Osteoblast (primary cell): Measurements from ENCODE around the gene NPAS4. TPM values are rescaled to one million over a fixed set of nuclear protein-coding genes. Genes with fewer than 3 reads are reported as not detected.

ENCODE experiments used
- DNase-seq: peaks from one replicate; pipeline ENCODE4 v3.0.0; 2011; ENCODE audit warnings: low spot score, mixed read lengths; ENCODE audit not compliant: insufficient read length; ENCODE audit errors: missing footprints
- H2AFZ ChIP-seq: 2 replicates; pipeline ENCODE4 v1.6.0; 2011; ENCODE audit warnings: mild to moderate bottlenecking, low read length
- H3K27ac ChIP-seq: 2 replicates; pipeline ENCODE4 v1.5.1; 2011; ENCODE audit warnings: mild to moderate bottlenecking, low read depth, low read length, moderate library complexity
- H3K27me3 ChIP-seq: 2 replicates; pipeline ENCODE4 v1.6.0; 2012; ENCODE audit warnings: mild to moderate bottlenecking, control low read depth, inconsistent platforms, low read length, moderate library complexity; ENCODE audit not compliant: insufficient read depth
- H3K36me3 ChIP-seq: 2 replicates; pipeline ENCODE4 v1.5.1; 2011; ENCODE audit warnings: mild to moderate bottlenecking, low read length, control low read depth, moderate library complexity; ENCODE audit not compliant: insufficient read depth
- H3K4me1 ChIP-seq: 2 replicates; pipeline ENCODE4 v1.5.1; 2011; ENCODE audit warnings: mild to moderate bottlenecking, low read length, control low read depth, moderate library complexity; ENCODE audit not compliant: insufficient read depth
- H3K4me2 ChIP-seq: 2 replicates; pipeline ENCODE4 v1.6.0; 2011; ENCODE audit warnings: mild to moderate bottlenecking, low read length; ENCODE audit not compliant: insufficient read depth
- H3K4me3 ChIP-seq: fragments of 200-600 bp; sonication (generic); 3 replicates; pipeline ENCODE4 v1.5.1; 2012; ENCODE audit warnings: mild to moderate bottlenecking, low read length, inconsistent platforms; ENCODE audit not compliant: insufficient read depth
- H3K79me2 ChIP-seq: 2 replicates; pipeline ENCODE4 v1.6.0; 2012; ENCODE audit warnings: mild to moderate bottlenecking, low read length, control low read depth, inconsistent platforms; ENCODE audit not compliant: insufficient read depth
- H3K9me3 ChIP-seq: 2 replicates; pipeline ENCODE4 v1.5.1; 2011; ENCODE audit warnings: low read depth, low read length, control low read depth
- H4K20me1 ChIP-seq: 2 replicates; pipeline ENCODE4 v1.6.0; 2012; ENCODE audit warnings: mild to moderate bottlenecking, low read length, control low read depth; ENCODE audit not compliant: insufficient read depth
- CTCF ChIP-seq: IDR thresholded peaks from 2 replicates; pipeline ENCODE4 v1.5.1; 2011; ENCODE audit warnings: mild to moderate bottlenecking, low read depth, low read length, moderate library complexity; ENCODE audit errors: extremely low read depth
- total RNA-seq: library from RNA; depleted of rRNA; stranded (reverse); fragments of >200 nt; gene quantifications from 2 replicates; pipeline ENCODE4 v1.2.3, GENCODE V29; 2012

NPAS4 gene
- total RNA-seq, 1 donor, result 0.36 TPM

- no peak for TF ChIP-seq CTCF
- peaks cover 33% of the 10 kb centered on the region for H3K27me3 ChIP-seq
- H3K4me2 ChIP-seq, result no peak overlapping the region
- no peaks in the 10 kb centered on the region for H3K4me1 ChIP-seq
- DNase-seq, result no peak
- H3K36me3 ChIP-seq, result no peaks in the 10 kb centered on the region
- H2AFZ ChIP-seq, result no peak overlapping the region
- H3K79me2 ChIP-seq, result no peaks in the 10 kb centered on the region
- no peak overlapping the region for H3K27ac ChIP-seq
- H3K9me3 ChIP-seq, result no peaks in the 10 kb centered on the region
- H4K20me1 ChIP-seq, result no peaks in the 10 kb centered on the region
- H3K4me3 ChIP-seq, result no peak overlapping the region
Observed at GRCh38 chr11:66407651-66408050, 13.2 kb upstream of the NPAS4 start.

- Histone ChIP-seq H4K20me1 (no peaks in the 10 kb centered on the region), H2AFZ (peak overlapping the region; percentile 56), H3K79me2 (no peaks in the 10 kb centered on the region), H3K36me3 (no peaks in the 10 kb centered on the region), H3K27me3 (peaks cover 23% of the 10 kb centered on the region), H3K4me1 (no peaks in the 10 kb centered on the region), H3K4me2 (peak overlapping the region; percentile 77), H3K9me3 (no peaks in the 10 kb centered on the region), H3K27ac (peak overlapping the region; percentile 54), H3K4me3 (peak overlapping the region; percentile 68)
- peak; percentile 100 for DNase-seq
- TF ChIP-seq CTCF, result peak; percentile 100
Observed at GRCh38 chr11:66408488-66409214, 12.2 kb upstream of the NPAS4 start.

- DNase-seq, result peak; percentile 83
- Histone ChIP-seq H2AFZ (no peak overlapping the region), H3K4me3 (peak overlapping the region; percentile 68), H3K9me3 (no peaks in the 10 kb centered on the region), H3K27me3 (peaks cover 18% of the 10 kb centered on the region), H3K79me2 (no peaks in the 10 kb centered on the region), H4K20me1 (no peaks in the 10 kb centered on the region), H3K27ac (no peak overlapping the region), H3K36me3 (no peaks in the 10 kb centered on the region), H3K4me2 (peak overlapping the region; percentile 27), H3K4me1 (no peaks in the 10 kb centered on the region)
- no peak for TF ChIP-seq CTCF
Observed at GRCh38 chr11:66409226-66409625, 11.6 kb upstream of the NPAS4 start.

GRCh38 chr11:66410191-66410590 is 10.6 kb upstream of the NPAS4 start:
- H3K4me3 ChIP-seq, result no peak overlapping the region
- H3K9me3 ChIP-seq, result no peaks in the 10 kb centered on the region
- no peaks in the 10 kb centered on the region for H3K4me1 ChIP-seq
- no peak for DNase-seq
- peaks cover 17% of the 10 kb centered on the region for H3K27me3 ChIP-seq
- no peak for TF ChIP-seq CTCF
- no peaks in the 10 kb centered on the region for H4K20me1 ChIP-seq
- no peak overlapping the region for H3K4me2 ChIP-seq
- no peaks in the 10 kb centered on the region for H3K79me2 ChIP-seq
- H3K27ac ChIP-seq, result no peak overlapping the region
- H2AFZ ChIP-seq, result no peak overlapping the region
- H3K36me3 ChIP-seq, result no peaks in the 10 kb centered on the region
